HepG2 (cell line): Measurements from ENCODE around the gene GDF9. TPM values are rescaled to one million over a fixed set of nuclear protein-coding genes. Genes with fewer than 3 reads are reported as not detected.
A peak's percentile ranks its signal among the peaks of the same experiment; 100 is the strongest.

Experiments used
- CEBPB ChIP-seq: IDR thresholded peaks from 2 replicates; pipeline ENCODE4 v1.6.1; 2011; ENCODE audit warnings: low read depth, low read length, improper control_type of control experiment, borderline replicate concordance
- CSRNP2 ChIP-seq: sonication (generic); formaldehyde crosslinking; conservative IDR thresholded peaks from 2 replicates; pipeline ENCODE4 v1.8.0; 2022; ENCODE audit warnings: low read depth, missing genetic modification reagents
- DMAP1 ChIP-seq: IDR thresholded peaks from 2 replicates; pipeline ENCODE4 v1.6.1; 2016
- EZH2 ChIP-seq: conservative IDR thresholded peaks from 2 replicates; pipeline ENCODE4 v1.6.1; 2012; ENCODE audit warnings: mild to moderate bottlenecking, low read depth, low read length, moderate library complexity
- HDAC6 ChIP-seq: fragments of 200-600 bp; sonication (generic); IDR thresholded peaks from 2 replicates; pipeline ENCODE4 v1.7.0; 2017; ENCODE audit warnings: mild to moderate bottlenecking, antibody characterized with exemption, low read length, low read depth
- HNF1B ChIP-seq: sonication (generic); formaldehyde crosslinking; IDR thresholded peaks from 2 replicates; pipeline ENCODE4 v1.5.1; 2020; ENCODE audit warnings: mild to moderate bottlenecking, moderate library complexity, missing genetic modification reagents
- HNF4G ChIP-seq, 2 experiments: sonication (generic) in 1 of 2; formaldehyde crosslinking in 1 of 2; IDR thresholded peaks; 2 replicates each; pipeline versions ENCODE4 v1.4.0 to v1.6.1; 2011 to 2020; ENCODE audit warnings: borderline replicate concordance in 2 of 2, low read depth in 2 of 2, mild to moderate bottlenecking in 2 of 2, low read length in 1 of 2, missing genetic modification reagents in 1 of 2, moderate library complexity in 1 of 2
- JUN ChIP-seq: sonication (generic); formaldehyde crosslinking; IDR thresholded peaks from 2 replicates; pipeline ENCODE4 v1.4.0; 2020; ENCODE audit warnings: mild to moderate bottlenecking, missing genetic modification reagents
- NFKB2 ChIP-seq: sonication (generic); formaldehyde crosslinking; IDR thresholded peaks from 2 replicates; pipeline ENCODE4 v1.4.0; 2020; ENCODE audit warnings: missing genetic modification reagents, borderline replicate concordance
- NR2C2 ChIP-seq: sonication (generic); formaldehyde crosslinking; IDR thresholded peaks from 2 replicates; pipeline ENCODE4 v1.4.0; 2020; ENCODE audit warnings: missing genetic modification reagents, mild to moderate bottlenecking, moderate library complexity, borderline replicate concordance
- PHF20 ChIP-seq: sonication (generic); formaldehyde crosslinking; IDR thresholded peaks from 2 replicates; pipeline ENCODE4 v1.5.0; 2020; ENCODE audit warnings: mild to moderate bottlenecking, missing genetic modification reagents
- SALL1 ChIP-seq: sonication (generic); formaldehyde crosslinking; IDR thresholded peaks from 2 replicates; pipeline ENCODE4 v1.8.0; 2022; ENCODE audit warnings: mild to moderate bottlenecking, missing genetic modification reagents
- TEAD2 ChIP-seq: sonication (generic); formaldehyde crosslinking; IDR thresholded peaks from 2 replicates; pipeline ENCODE4 v1.9.0; 2021; ENCODE audit warnings: missing genetic modification reagents
- TOE1 ChIP-seq: sonication (generic); formaldehyde crosslinking; IDR thresholded peaks from 2 replicates; pipeline ENCODE4 v1.4.0; 2020; ENCODE audit warnings: mild to moderate bottlenecking, missing genetic modification reagents
- U2AF1 ChIP-seq: fragments of 200-400 bp; formaldehyde crosslinking; optimal IDR thresholded peaks from 2 replicates; pipeline ENCODE3; 2017; ENCODE audit warnings: mild to moderate bottlenecking, low read depth, low read length
- ZBTB39 ChIP-seq: sonication (generic); formaldehyde crosslinking; IDR thresholded peaks from 2 replicates; pipeline ENCODE4 v1.5.0; 2020; ENCODE audit warnings: missing genetic modification reagents
- ZNF121 ChIP-seq: sonication (generic); formaldehyde crosslinking; IDR thresholded peaks from 2 replicates; pipeline ENCODE4 v1.5.0; 2020; ENCODE audit warnings: mild to moderate bottlenecking, missing genetic modification reagents
- ZNF280B ChIP-seq: sonication (generic); formaldehyde crosslinking; IDR thresholded peaks from 2 replicates; pipeline ENCODE4 v1.5.0; 2020; ENCODE audit warnings: missing genetic modification reagents, mild to moderate bottlenecking, borderline replicate concordance
- ZNF776 ChIP-seq: sonication (generic); formaldehyde crosslinking; IDR thresholded peaks from 2 replicates; pipeline ENCODE4 v1.4.0; 2020; ENCODE audit warnings: mild to moderate bottlenecking, missing genetic modification reagents
- ZNF781 ChIP-seq: sonication (generic); formaldehyde crosslinking; IDR thresholded peaks from 2 replicates; pipeline ENCODE4 v1.5.1; 2020; ENCODE audit warnings: borderline replicate concordance, mild to moderate bottlenecking, missing genetic modification reagents; ENCODE audit errors: not compliant biosample characterization
- ZNF788 ChIP-seq: sonication (generic); formaldehyde crosslinking; IDR thresholded peaks from 2 replicates; pipeline ENCODE4 v1.5.0; 2020; ENCODE audit warnings: mild to moderate bottlenecking, missing genetic modification reagents, borderline replicate concordance
- ZNF790 ChIP-seq: sonication (generic); formaldehyde crosslinking; IDR thresholded peaks from 2 replicates; pipeline ENCODE4 v1.8.0; 2022; ENCODE audit warnings: missing genetic modification reagents, mild to moderate bottlenecking, borderline replicate concordance
- ZNF878 ChIP-seq: sonication (generic); formaldehyde crosslinking; IDR thresholded peaks from 2 replicates; pipeline ENCODE4 v1.8.1; 2023; ENCODE audit warnings: mild to moderate bottlenecking, missing genetic modification reagents, moderate library complexity
- ZSCAN21 ChIP-seq: sonication (generic); formaldehyde crosslinking; IDR thresholded peaks from 2 replicates; pipeline ENCODE4 v1.8.0; 2022; ENCODE audit warnings: mild to moderate bottlenecking, missing genetic modification reagents, moderate library complexity, borderline replicate concordance
- polyA plus RNA-seq, 8 experiments: library from polyadenylated mRNA; depleted of rRNA in 3 of 8; stranded (reverse) in 7 of 8; unstranded in 1 of 8; fragments of >200 nt; fragmentation: Illumina TruSeq in 4 of 8; extraction: Trizol in 4 of 8; gene quantifications; 2 replicates each; pipeline versions ENCODE4 v1.2.1 to v1.2.3, GENCODE V29; 2011 to 2016; ENCODE audit warnings: low read depth in 4 of 8, missing spikeins in 1 of 8, mixed read lengths in 1 of 8; ENCODE audit not compliant: insufficient read depth in 1 of 8
- total RNA-seq, 5 experiments: library from RNA; depleted of rRNA; stranded (reverse); fragments of >200 nt; fragmentation: Illumina TruSeq; extraction: Trizol; gene quantifications; 2 replicates each; pipeline ENCODE4 v1.2.3, GENCODE V29; 2016; ENCODE audit warnings: low read depth in 1 of 5

GDF9 gene
- total and polyA plus RNA-seq, 2 of the 13 experiments (the other 11 are each of a cell fraction or from before 2014, with no cell fraction given), result 0.33 to 0.38 TPM

GRCh38 chr5:132837868-132838267, 28.4 kb downstream of the GDF9 start (continued):
- TF ChIP-seq SALL1 (CRISPR knock-in tag), result peak; percentile 74
- TF ChIP-seq EZH2, result no peak
- no peak for TF ChIP-seq U2AF1
- TF ChIP-seq CSRNP2, result no peak
- TF ChIP-seq ZNF121 (CRISPR knock-in tag), result no peak
- peak; percentile 22; the same call in 1 of the 2 replicates for TF ChIP-seq ZNF878 (CRISPR knock-in tag)
- no peak for TF ChIP-seq CEBPB
- no peak for TF ChIP-seq PHF20 (CRISPR knock-in tag)
- TF ChIP-seq TEAD2 (CRISPR knock-in tag), result no peak
- TF ChIP-seq ZNF790 (CRISPR knock-in tag), result no peak; the same call in 1 of the 2 replicates
- no peak for TF ChIP-seq HDAC6
- no peak for TF ChIP-seq TOE1 (CRISPR knock-in tag)
- peak; percentile 71 for TF ChIP-seq ZSCAN21
- no peak; the same call in 1 of the 2 replicates for TF ChIP-seq HNF1B
- no peak for TF ChIP-seq NFKB2 (CRISPR knock-in tag)
- TF ChIP-seq ZNF776, result no peak
- TF ChIP-seq JUN (CRISPR knock-in tag), result peak; percentile 40; the same call in 1 of the 2 replicates
- TF ChIP-seq ZNF280B (CRISPR knock-in tag), result no peak
- TF ChIP-seq ZBTB39, result no peak; the same call in 1 of the 2 replicates
- 0 out of 2 replicates have a peak, but pooled peaks have one; percentile 37 for TF ChIP-seq ZNF788 (CRISPR knock-in tag)
- no peak for TF ChIP-seq ZNF781
- TF ChIP-seq DMAP1, result no peak
- no peak for TF ChIP-seq HNF4G (IDR thresholded peaks at IDR 0.05; ENCODE audit: borderline replicate concordance, low read depth, low read length)
- TF ChIP-seq HNF4G (CRISPR knock-in tag; IDR thresholded peaks at IDR 0.05; ENCODE audit: borderline replicate concordance, low read depth), result no peak; the same call in 1 of the 2 replicates
- no peak for TF ChIP-seq NR2C2 (CRISPR knock-in tag)
